CD4-positive, alpha-beta T cell (primary cell): Measurements from ENCODE around the gene CRABP1. TPM values are rescaled to one million over a fixed set of nuclear protein-coding genes. Genes with fewer than 3 reads are reported as not detected.

Experiments
- ATAC-seq: fragments of 200-7000 bp; cut with Tn5 transposase; one replicate; pipeline ENCODE4 v1.10.0; 2022; ENCODE audit warnings: mild to moderate bottlenecking; ENCODE audit not compliant: poor library complexity
- CTCF ChIA-PET: fragments of 350-600 bp; sonication (Branson Sonifier 250); formaldehyde crosslinking; loops from one replicate; lab custom pipeline; 2021; ENCODE audit warnings: antibody characterized with exemption, inconsistent platforms; lab: Charles Lee
- POLR2A ChIA-PET: fragments of 350-600 bp; sonication (Branson Sonifier 250); formaldehyde crosslinking; loops from one replicate; lab custom pipeline; 2021; ENCODE audit warnings: antibody characterized with exemption, inconsistent platforms; lab: Charles Lee
- DNase-seq, 14 experiments: peaks; one replicate each; pipeline ENCODE4 v3.0.0-alpha.2; 2013 to 2020; ENCODE audit warnings: mixed read lengths in 2 of 14
- H3K27ac ChIP-seq, 2 donors: one replicate each; pipeline versions ENCODE4 v1.5.1 to v1.7.0; 2013; ENCODE audit warnings: low read length in 2 of 2, low read depth in 1 of 2, mild to moderate bottlenecking in 1 of 2
- H3K27me3 ChIP-seq, 2 experiments: 1 replicate in 1 of 2; 2 replicates in 1 of 2; pipeline versions ENCODE4 v1.6.1 to v1.7.0; 2013; ENCODE audit warnings: low read length in 2 of 2, control low read depth in 1 of 2, mild to moderate bottlenecking in 1 of 2, moderate library complexity in 1 of 2; ENCODE audit not compliant: insufficient read depth in 2 of 2, control insufficient read depth in 1 of 2
- H3K36me3 ChIP-seq: one replicate; pipeline ENCODE4 v1.6.1; 2013; ENCODE audit warnings: low read length, control low read depth; ENCODE audit not compliant: insufficient read depth
- H3K4me1 ChIP-seq: one replicate; pipeline ENCODE4 v1.6.1; 2013; ENCODE audit warnings: low read length, control low read depth; ENCODE audit not compliant: insufficient read depth
- H3K4me3 ChIP-seq: one replicate; pipeline ENCODE4 v1.5.1; 2013; ENCODE audit warnings: mild to moderate bottlenecking, low read length, moderate library complexity
- H3K9me3 ChIP-seq, 2 experiments: 1 replicate in 1 of 2; 2 replicates in 1 of 2; pipeline versions ENCODE4 v1.6.1 to v1.7.0; 2013; ENCODE audit warnings: low read length in 2 of 2, mild to moderate bottlenecking in 2 of 2, control low read depth in 1 of 2, moderate library complexity in 1 of 2; ENCODE audit not compliant: control insufficient read depth in 1 of 2, insufficient read depth in 1 of 2
- H3K27ac Mint-ChIP-seq: one replicate; pipeline ENCODE4 v1.8.0; 2020; ENCODE audit warnings: mixed read lengths
- H3K27me3 Mint-ChIP-seq: one replicate; pipeline ENCODE4 v1.8.0; 2021; ENCODE audit warnings: mixed read lengths
- H3K36me3 Mint-ChIP-seq: one replicate; pipeline ENCODE4 v1.8.0; 2021; ENCODE audit warnings: low read depth, mixed read lengths
- H3K4me1 Mint-ChIP-seq: one replicate; pipeline ENCODE4 v1.8.0; 2021; ENCODE audit warnings: low read depth, mixed read lengths
- H3K4me3 Mint-ChIP-seq: one replicate; pipeline ENCODE4 v1.8.0; 2020; ENCODE audit warnings: mild to moderate bottlenecking, mixed read lengths
- H3K9me3 Mint-ChIP-seq: one replicate; pipeline ENCODE4 v1.8.0; 2020; ENCODE audit warnings: mixed read lengths
- intact Hi-C, 2 experiments: fragments of 100-400 bp; cut with DNase I in 1 of 2; cut with micrococcal nuclease in 1 of 2; formaldehyde crosslinking; loops; one replicate each; pipeline versions ENCODE4 v1.15.1 to v1.9.0; 2023 to 2025; cut with DNase I, micrococcal nuclease
- total RNA-seq, 174 experiments: library from RNA in 2 of 174; stranded (reverse) in 2 of 174; gene quantifications; one replicate each; pipeline ENCODE4 v1.2.3 and lab custom pipeline; 2021 to 2026
- TF ChIP-seq, protein P1 (sequence below): fragments of 200-600 bp; IDR thresholded peaks from one replicate; pipeline ENCODE4 v1.8.0; 2022; ENCODE audit warnings: antibody characterized with exemption, mild to moderate bottlenecking

CRABP1 gene
- total RNA-seq, 2 experiments from 2014 or later, result not detected

DNA sequence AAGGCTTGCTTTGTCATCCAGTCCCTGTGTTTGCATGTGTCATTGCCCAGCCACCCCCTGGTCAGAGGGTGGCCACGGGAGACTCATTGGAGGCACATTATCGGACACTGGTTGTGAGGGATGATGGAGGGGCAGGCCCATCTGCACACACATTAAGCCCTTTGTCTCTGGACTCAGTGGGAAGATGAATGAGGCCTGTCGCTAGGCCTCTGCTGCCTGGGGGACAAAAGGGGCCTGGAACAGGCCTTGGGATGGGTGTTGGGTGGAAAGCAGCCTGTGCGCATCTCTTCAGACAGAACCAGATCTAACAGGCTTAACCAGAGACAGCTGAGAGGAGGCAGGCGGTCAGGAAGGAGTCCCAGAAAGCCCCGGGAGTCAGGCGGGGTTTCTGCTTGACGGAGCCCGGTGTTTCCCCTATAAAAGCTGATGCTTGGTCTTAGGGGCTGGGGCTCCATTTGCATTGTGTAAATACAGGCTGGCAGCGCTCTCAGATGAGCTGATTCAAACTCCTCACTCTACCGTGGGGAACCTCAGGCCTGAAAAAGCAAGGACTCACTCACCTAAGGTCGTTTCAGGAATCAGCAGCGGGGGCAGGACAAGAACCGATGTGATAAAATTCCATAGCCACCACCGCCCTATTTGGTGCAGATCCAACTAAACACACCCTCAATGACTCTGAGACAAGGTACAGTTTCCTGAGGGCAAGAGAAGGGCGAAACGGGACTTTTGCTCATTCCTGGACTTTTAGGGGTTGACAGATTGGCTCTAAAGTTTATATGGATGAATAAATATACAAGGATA is 23.7 kb upstream of the CRABP1 start:
- H3K36me3 Mint-ChIP-seq, result no peaks in the 10 kb centered on the region

DNA sequence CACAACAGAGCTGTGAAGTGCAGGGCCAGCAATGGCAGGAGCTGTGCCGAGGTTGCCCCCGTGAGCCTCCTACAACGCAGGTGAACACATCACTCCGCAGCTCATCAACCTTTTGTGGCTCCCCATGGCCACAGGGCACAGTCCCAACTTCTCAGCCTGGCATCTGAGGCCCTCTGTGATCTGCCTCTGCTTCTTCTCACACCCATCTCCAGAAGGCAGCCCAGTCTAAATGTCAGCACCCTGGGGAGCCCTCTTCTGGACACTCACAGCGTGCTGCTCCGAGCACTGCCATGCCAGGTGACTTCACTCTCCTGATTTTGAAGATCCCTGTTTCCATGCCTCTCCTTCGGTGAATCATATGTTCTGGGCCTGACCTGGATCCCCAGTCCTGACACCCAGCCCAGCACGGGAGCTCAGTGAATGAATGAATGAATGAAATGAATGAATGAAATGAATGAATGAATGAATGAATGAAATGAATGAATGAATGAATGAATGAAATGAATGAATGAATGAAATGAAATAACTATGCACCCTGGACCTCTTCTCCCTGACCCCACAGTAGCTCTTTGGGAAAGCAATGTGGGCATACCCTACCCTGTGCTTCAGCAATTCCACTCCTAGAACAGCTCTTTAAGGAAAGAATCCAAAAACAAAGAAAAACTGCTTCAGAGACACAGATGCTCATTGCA is 22.9 kb upstream of the CRABP1 start:
- TF ChIP-seq, protein P1, sequence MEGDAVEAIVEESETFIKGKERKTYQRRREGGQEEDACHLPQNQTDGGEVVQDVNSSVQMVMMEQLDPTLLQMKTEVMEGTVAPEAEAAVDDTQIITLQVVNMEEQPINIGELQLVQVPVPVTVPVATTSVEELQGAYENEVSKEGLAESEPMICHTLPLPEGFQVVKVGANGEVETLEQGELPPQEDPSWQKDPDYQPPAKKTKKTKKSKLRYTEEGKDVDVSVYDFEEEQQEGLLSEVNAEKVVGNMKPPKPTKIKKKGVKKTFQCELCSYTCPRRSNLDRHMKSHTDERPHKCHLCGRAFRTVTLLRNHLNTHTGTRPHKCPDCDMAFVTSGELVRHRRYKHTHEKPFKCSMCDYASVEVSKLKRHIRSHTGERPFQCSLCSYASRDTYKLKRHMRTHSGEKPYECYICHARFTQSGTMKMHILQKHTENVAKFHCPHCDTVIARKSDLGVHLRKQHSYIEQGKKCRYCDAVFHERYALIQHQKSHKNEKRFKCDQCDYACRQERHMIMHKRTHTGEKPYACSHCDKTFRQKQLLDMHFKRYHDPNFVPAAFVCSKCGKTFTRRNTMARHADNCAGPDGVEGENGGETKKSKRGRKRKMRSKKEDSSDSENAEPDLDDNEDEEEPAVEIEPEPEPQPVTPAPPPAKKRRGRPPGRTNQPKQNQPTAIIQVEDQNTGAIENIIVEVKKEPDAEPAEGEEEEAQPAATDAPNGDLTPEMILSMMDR, result no peak
- no peak overlapping the region for H3K4me3 Mint-ChIP-seq
- no peaks in the 10 kb centered on the region for H3K4me1 Mint-ChIP-seq
- ChIA-PET POLR2A (interaction anchor here (1.0 kb wide), 1 partner anchor 18 kb away, joined by 3 read pairs; the partner anchor contains the start of gene SKIC8), CTCF (no interaction called here)
- ATAC-seq (no peak), DNase-seq (no peak)
- Histone ChIP-seq H3K27me3 (no peaks in the 10 kb centered on the region), H3K27ac (no peak overlapping the region), H3K4me3 (no peak overlapping the region), H3K4me1 (no peaks in the 10 kb centered on the region), H3K9me3 (no peaks in the 10 kb centered on the region), H3K36me3 (no peaks in the 10 kb centered on the region)
- no peaks in the 10 kb centered on the region for H3K27me3 Mint-ChIP-seq
- H3K27ac Mint-ChIP-seq, result no peak overlapping the region
- H3K9me3 Mint-ChIP-seq, result no peaks in the 10 kb centered on the region
- intact Hi-C loops, result no loop called here
- no peaks in the 10 kb centered on the region for H3K36me3 Mint-ChIP-seq

More for the DNA sequence above, 23.7 kb upstream of the CRABP1 start:
- TF ChIP-seq, protein P1, result no peak
- CTCF ChIA-PET, result no interaction called here
- no peak overlapping the region for H3K4me3 Mint-ChIP-seq
- Histone ChIP-seq H3K4me3 (no peak overlapping the region), H3K4me1 (no peaks in the 10 kb centered on the region), H3K36me3 (no peaks in the 10 kb centered on the region), H3K9me3 (no peaks in the 10 kb centered on the region), H3K27ac (no peak overlapping the region), H3K27me3 (no peaks in the 10 kb centered on the region)
- no peak for DNase-seq
- intact Hi-C loops, result no loop called here
- no peaks in the 10 kb centered on the region for H3K4me1 Mint-ChIP-seq
- no peak overlapping the region for H3K27ac Mint-ChIP-seq
- no peaks in the 10 kb centered on the region for H3K9me3 Mint-ChIP-seq
- no peaks in the 10 kb centered on the region for H3K27me3 Mint-ChIP-seq
- POLR2A ChIA-PET, result no interaction called here
- ATAC-seq, result no peak

DNA sequence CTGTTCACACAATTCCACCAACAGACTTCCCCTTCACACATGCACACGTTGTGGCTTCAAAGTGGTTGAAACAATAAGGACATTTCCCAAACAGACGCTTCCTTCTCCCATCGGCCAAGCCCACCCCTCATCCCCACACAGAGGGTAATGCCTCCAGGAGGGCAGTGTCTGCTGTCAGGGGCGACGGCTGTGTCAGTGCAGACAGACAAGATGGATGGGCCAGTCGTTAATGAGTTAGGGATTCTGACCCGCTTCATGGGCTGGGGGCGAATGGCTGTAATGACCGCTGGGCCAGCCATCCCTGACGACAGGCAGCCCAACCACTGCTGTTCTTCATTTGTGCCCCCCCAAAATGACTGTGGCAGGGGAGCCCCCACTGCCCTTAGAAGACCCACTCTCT is 20.6 kb upstream of the CRABP1 start:
- no peaks in the 10 kb centered on the region for H3K36me3 ChIP-seq
- H3K9me3 ChIP-seq, result no peaks in the 10 kb centered on the region
- Mint-ChIP-seq H3K4me3 (no peak overlapping the region), H3K4me1 (no peaks in the 10 kb centered on the region), H3K9me3 (no peaks in the 10 kb centered on the region), H3K27me3 (no peaks in the 10 kb centered on the region), H3K27ac (no peak overlapping the region), H3K36me3 (no peaks in the 10 kb centered on the region)
- H3K27me3 ChIP-seq, result no peaks in the 10 kb centered on the region
- no peaks in the 10 kb centered on the region for H3K4me1 ChIP-seq
- ChIA-PET CTCF (no interaction called here), POLR2A (no interaction called here)
- TF ChIP-seq, protein P1, result no peak
- ATAC-seq, result no peak
- intact Hi-C loops, result no loop called here
- no peak for DNase-seq
- H3K27ac ChIP-seq, result no peak overlapping the region
- H3K4me3 ChIP-seq, result no peak overlapping the region
